ENCODE data around the gene ZC3H7A.
"Not testable (repeated sequence)": the region's sequence is repeated elsewhere in the genome, so short reads cannot be mapped to it uniquely, and the experiment has no call there.

Gene ZC3H7A

DNA sequence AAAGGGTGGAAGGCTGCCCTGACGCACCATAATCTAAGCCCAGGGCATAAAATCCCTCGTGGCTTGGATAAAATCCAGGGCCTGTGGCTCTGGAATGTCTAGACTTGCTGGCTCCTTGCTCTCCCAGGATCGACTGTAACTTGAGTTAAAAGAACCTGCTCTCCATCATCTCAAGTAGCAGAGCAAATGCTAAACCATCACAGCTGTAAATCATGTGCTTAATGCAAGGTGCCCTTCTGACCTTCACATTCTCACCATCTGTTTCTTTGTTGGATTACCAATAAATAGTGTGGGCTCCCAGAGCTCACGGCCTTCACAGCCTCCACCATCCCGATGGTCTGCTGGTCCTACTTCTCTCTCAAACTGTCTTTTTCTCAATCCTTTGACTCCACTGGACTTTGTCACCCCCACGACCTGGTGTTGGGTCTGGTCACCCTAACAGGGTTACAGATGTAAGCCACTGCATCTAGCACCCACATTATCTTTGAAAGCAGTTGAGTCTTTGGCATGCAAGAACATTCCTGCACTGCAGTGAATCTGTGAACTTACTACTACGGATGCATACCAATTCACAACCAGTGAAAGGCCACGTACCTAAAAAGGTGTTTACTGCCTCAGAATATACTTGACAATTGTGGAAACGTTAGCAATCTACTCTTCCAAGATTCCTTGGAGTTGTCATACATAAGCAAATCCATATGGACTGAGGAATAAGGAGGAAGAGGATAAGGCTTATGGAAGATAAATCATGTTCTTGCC, 39.0 kb upstream of the ZC3H7A start:
- no peak overlapping the region for H3K4me3 ChIP-seq (replicated peaks in 1 of 2; ENCODE audit: low read depth in 2 of 2, low read length in 2 of 2)
- DNase-seq (ENCODE audit: low read depth in 2 of 2), result peak; percentile 52 to 69
- TF ChIP-seq, protein P1, sequence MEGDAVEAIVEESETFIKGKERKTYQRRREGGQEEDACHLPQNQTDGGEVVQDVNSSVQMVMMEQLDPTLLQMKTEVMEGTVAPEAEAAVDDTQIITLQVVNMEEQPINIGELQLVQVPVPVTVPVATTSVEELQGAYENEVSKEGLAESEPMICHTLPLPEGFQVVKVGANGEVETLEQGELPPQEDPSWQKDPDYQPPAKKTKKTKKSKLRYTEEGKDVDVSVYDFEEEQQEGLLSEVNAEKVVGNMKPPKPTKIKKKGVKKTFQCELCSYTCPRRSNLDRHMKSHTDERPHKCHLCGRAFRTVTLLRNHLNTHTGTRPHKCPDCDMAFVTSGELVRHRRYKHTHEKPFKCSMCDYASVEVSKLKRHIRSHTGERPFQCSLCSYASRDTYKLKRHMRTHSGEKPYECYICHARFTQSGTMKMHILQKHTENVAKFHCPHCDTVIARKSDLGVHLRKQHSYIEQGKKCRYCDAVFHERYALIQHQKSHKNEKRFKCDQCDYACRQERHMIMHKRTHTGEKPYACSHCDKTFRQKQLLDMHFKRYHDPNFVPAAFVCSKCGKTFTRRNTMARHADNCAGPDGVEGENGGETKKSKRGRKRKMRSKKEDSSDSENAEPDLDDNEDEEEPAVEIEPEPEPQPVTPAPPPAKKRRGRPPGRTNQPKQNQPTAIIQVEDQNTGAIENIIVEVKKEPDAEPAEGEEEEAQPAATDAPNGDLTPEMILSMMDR (IDR thresholded peaks at IDR 0.05; ENCODE audit: low read depth, low read length), result no peak

DNA sequence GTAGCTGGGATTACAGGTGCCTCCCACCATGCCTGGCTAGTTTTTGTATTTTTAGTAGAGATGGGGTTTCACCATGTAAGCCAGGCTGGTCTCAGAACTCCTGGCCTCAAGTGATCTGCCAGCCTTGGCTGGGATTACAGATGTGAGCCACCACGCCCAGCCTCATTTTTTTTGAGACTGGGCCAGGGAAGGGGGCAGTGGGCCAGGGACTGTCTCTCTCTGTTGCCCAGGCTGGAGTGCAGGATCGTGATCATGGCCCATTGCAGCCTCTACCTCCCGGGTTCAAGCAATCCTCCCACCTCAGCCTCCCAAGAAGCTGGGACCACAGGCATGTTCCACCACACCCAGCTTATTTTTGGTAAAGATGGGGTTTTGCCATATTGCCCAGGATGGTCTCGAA, 38.3 kb upstream of the ZC3H7A start:
- no peak overlapping the region for H3K4me3 ChIP-seq (replicated peaks in 1 of 2; ENCODE audit: low read depth in 2 of 2, low read length in 2 of 2)
- TF ChIP-seq, protein P1 (IDR thresholded peaks at IDR 0.05; ENCODE audit: low read depth, low read length), result no peak
- no peak for DNase-seq (ENCODE audit: low read depth in 2 of 2)

DNA sequence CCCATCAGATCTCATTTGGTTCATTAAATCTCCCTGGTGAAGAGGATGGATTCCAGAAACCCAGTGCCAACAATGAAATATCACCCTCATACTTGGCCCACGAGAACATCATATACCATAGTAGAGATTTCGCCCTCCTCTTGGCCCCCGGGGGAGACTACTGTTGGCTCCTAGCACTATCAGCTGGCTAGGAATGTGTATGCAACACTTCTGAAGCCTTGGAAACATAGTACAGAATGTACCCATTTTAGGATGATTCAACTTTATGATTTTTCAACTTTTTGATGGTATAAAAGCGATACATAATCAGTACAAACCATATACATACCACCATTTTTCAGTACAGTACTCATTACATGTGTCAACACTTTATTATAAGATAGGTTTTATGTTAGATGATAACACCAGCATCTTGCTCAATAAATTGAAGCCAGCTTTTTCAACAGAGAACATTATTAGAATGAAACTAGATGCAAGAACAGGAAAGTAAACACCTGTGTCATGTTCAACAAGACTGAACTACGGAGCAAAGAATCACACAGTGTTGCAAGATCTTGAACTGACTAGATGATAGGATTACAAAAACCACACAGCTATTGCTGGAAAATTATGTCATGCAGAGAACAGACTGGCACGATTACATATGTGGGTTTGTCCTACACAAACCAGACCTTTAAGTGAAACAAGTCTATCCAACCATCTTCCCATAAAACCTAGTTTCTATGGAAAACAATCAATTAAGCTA, 37.1 kb upstream of the ZC3H7A start:
- no peak overlapping the region for H3K4me3 ChIP-seq (replicated peaks in 1 of 2; ENCODE audit: low read depth in 2 of 2, low read length in 2 of 2)
- TF ChIP-seq, protein P1 (IDR thresholded peaks at IDR 0.05; ENCODE audit: low read depth, low read length), result no peak
- DNase-seq (ENCODE audit: low read depth in 2 of 2), result peak; percentile 67 to 94

DNA sequence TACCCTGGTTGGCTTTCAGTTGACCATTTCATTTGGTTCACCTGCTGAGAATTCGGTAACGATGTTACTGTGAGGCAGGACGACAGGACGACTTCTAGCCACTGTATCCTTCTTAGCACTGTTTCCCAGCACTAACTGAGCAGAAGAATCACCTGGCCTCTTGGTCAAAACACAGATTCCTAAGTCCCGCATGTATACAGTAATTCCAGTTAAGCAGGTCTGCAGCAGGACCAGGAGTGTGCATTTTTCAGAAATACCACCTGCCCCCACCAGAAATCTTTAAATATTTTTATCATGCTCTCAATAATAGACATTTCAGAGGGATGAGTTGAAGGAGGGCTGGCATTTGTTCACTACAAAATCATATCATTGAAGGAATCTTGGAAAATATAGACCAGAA, 31.6 kb upstream of the ZC3H7A start:
- no peak overlapping the region for H3K4me3 ChIP-seq (replicated peaks in 1 of 2; ENCODE audit: low read depth in 2 of 2, low read length in 2 of 2)
- TF ChIP-seq, protein P1 (IDR thresholded peaks at IDR 0.05; ENCODE audit: low read depth, low read length), result no peak
- no peak for DNase-seq (ENCODE audit: low read depth in 2 of 2)

DNA sequence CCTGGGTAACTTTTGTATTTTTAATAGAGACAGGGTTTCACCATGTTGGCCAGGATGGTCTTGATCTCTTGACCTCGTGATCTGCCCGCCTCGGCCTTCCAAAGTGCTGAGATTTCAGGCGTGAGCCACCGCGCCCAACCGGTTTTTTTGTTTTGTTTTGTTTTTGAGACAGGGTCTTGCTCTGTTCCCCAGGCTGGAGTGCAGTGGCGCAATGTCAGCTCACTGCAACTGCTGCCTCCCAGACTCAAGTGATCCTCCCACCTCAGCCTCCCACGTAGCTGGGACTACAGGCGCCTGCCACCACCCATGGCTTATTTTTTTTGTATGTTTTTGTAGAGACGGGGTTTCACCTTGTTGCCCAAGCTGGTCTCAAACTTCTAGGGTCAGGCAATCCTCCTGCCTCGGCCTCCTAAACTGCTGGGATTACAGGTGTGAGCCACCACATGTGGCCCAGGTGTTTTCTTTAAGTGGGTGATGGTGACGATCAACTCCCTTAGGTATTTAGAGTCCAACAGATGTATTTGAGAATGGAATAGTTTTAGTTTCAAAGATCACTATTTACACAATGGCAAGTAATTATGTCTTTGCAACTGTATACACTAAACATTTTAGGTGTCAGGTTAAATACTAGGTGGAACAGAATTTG, 28.6 kb upstream of the ZC3H7A start:
- DNase-seq (ENCODE audit: low read depth in 2 of 2), result not testable (repeated sequence)

DNA sequence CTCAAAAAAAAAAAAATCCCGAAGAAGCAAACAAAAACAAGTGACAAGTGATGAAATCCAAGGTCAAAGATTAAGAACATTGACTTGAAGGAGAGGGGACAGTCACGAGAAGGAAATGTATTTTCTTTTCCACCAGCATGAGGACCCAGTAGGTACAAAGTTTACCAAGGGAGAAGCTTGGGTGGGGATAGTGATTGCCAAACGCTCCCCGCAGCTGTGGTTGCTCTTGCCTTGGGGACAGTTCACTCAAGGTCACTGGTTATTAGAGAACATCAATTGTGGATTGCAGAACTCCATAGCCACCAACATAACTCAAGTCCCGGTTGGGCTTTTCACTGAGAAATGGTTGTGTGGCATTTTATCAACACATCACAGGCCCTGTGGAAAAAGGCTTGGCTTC, 27.3 kb upstream of the ZC3H7A start:
- TF ChIP-seq, protein P1 (IDR thresholded peaks at IDR 0.05; ENCODE audit: low read depth, low read length), result no peak
- H3K4me3 ChIP-seq (replicated peaks in 1 of 2; ENCODE audit: low read depth in 2 of 2, low read length in 2 of 2), result no peak overlapping the region
- no peak for DNase-seq (ENCODE audit: low read depth in 2 of 2)

More for the DNA sequence above, 28.6 kb upstream of the ZC3H7A start:
- not testable (repeated sequence) for H3K4me3 ChIP-seq (replicated peaks in 1 of 2; ENCODE audit: low read depth in 2 of 2, low read length in 2 of 2)

DNA sequence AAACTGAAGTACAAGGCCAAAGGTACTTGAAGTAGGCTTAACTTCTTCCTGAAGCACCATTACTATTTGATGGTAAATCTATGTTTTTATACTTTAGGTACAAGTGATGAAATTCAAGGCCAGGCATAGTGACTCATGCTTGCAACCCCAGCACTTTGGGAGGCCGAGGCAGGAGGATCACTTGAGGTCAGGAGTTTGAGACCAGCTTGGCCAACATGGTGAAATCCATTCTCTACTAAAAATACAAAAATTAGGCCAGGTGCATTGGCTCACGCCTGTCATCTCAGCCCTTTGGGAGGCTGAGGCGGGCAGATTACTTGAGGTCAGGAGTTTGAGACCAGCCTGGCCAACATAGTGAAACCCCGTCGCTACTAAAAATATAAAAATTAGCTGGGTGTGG, 26.6 kb upstream of the ZC3H7A start:
- not testable (repeated sequence) for DNase-seq (ENCODE audit: low read depth in 2 of 2); H3K4me3 ChIP-seq (replicated peaks in 1 of 2; ENCODE audit: low read depth in 2 of 2, low read length in 2 of 2)
